OCI-LY1 (cell line): ENCODE data around the gene IGFBP4.

Source experiments
- EZH2 ChIP-seq: fragments of 200-600 bp; sonication (generic), shearing (Covaris generic); IDR thresholded peaks from 2 replicates; pipeline ENCODE4 v1.8.0; 2017; ENCODE audit warnings: borderline replicate concordance, mixed run types, mild to moderate bottlenecking, antibody characterized with exemption, low read length, moderate library complexity, mixed read lengths
- TF ChIP-seq, protein P1 (sequence below): fragments of 200-600 bp; sonication (generic), shearing (Covaris generic); IDR thresholded peaks from 2 replicates; pipeline ENCODE4 v1.5.1; 2017; ENCODE audit warnings: mild to moderate bottlenecking, antibody characterized with exemption, low read length, moderate library complexity, mixed read lengths

DNA sequence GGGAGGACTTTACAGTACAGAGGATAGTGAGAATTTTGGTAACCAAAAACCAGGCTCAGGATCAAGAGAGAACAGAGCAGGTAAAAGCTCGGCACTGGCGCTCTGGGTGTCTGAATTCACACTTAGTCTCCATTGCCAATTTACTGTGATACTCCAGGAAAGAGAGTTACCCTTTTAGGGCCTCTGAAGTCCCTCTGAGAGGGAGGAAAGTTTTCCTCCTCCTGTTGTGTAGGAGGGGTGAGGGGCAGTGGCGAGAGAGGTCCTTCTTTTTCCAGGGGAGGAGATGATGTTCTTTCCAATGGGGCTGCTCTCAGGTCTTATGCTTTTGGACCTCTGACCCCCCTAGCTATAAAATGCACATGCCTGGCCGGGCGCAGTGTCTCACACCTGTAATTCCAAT is 63.5 kb downstream of the IGFBP4 start:
- TF ChIP-seq, protein P1, sequence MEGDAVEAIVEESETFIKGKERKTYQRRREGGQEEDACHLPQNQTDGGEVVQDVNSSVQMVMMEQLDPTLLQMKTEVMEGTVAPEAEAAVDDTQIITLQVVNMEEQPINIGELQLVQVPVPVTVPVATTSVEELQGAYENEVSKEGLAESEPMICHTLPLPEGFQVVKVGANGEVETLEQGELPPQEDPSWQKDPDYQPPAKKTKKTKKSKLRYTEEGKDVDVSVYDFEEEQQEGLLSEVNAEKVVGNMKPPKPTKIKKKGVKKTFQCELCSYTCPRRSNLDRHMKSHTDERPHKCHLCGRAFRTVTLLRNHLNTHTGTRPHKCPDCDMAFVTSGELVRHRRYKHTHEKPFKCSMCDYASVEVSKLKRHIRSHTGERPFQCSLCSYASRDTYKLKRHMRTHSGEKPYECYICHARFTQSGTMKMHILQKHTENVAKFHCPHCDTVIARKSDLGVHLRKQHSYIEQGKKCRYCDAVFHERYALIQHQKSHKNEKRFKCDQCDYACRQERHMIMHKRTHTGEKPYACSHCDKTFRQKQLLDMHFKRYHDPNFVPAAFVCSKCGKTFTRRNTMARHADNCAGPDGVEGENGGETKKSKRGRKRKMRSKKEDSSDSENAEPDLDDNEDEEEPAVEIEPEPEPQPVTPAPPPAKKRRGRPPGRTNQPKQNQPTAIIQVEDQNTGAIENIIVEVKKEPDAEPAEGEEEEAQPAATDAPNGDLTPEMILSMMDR: no peak
- TF ChIP-seq EZH2: no peak
